Parathyroid adenoma (tissue), 2 donors: Measurements from ENCODE around the gene TMX4.

Source experiments
- H2AFZ ChIP-seq: fragments of 300-600 bp; sonication (generic); one replicate; pipeline ENCODE4 v1.7.0; 2017; ENCODE audit warnings: antibody characterized with exemption, mild to moderate bottlenecking
- H3K27ac ChIP-seq: fragments of 300-600 bp; sonication (generic); one replicate; pipeline ENCODE4 v1.7.0; 2017
- H3K27me3 ChIP-seq: fragments of 300-600 bp; sonication (generic); one replicate; pipeline ENCODE4 v1.7.0; 2017; ENCODE audit warnings: low read length; ENCODE audit not compliant: control insufficient read depth, insufficient read depth
- H3K36me3 ChIP-seq: fragments of 300-600 bp; sonication (generic); one replicate; pipeline ENCODE4 v1.7.0; 2017; ENCODE audit warnings: low read length; ENCODE audit not compliant: control insufficient read depth, insufficient read depth
- H3K4me1 ChIP-seq: fragments of 300-600 bp; sonication (generic); one replicate; pipeline ENCODE4 v1.7.0; 2017; ENCODE audit warnings: control low read depth
- H3K4me2 ChIP-seq: fragments of 300-600 bp; sonication (generic); one replicate; pipeline ENCODE4 v1.7.0; 2017; ENCODE audit warnings: low read length
- H3K4me3 ChIP-seq: fragments of 300-600 bp; sonication (generic); one replicate; pipeline ENCODE4 v1.7.0; 2017; ENCODE audit warnings: low read depth, low read length
- H3K79me2 ChIP-seq: fragments of 300-600 bp; sonication (generic); one replicate; pipeline ENCODE4 v1.7.0; 2017; ENCODE audit warnings: control low read depth
- H3K9ac ChIP-seq: fragments of 300-600 bp; sonication (generic); one replicate; pipeline ENCODE4 v1.7.0; 2017; ENCODE audit warnings: mild to moderate bottlenecking
- H3K9me3 ChIP-seq: fragments of 300-600 bp; sonication (generic); one replicate; pipeline ENCODE4 v1.7.0; 2017; ENCODE audit warnings: low read length; ENCODE audit not compliant: control insufficient read depth
- TF ChIP-seq, protein P1 (sequence below): fragments of 300-600 bp; sonication (generic); IDR thresholded peaks from one replicate; pipeline ENCODE4 v1.7.0; 2017; ENCODE audit warnings: antibody characterized with exemption, mild to moderate bottlenecking
- donor health status: primary hyperparathyroidism.

Gene TMX4

DNA sequence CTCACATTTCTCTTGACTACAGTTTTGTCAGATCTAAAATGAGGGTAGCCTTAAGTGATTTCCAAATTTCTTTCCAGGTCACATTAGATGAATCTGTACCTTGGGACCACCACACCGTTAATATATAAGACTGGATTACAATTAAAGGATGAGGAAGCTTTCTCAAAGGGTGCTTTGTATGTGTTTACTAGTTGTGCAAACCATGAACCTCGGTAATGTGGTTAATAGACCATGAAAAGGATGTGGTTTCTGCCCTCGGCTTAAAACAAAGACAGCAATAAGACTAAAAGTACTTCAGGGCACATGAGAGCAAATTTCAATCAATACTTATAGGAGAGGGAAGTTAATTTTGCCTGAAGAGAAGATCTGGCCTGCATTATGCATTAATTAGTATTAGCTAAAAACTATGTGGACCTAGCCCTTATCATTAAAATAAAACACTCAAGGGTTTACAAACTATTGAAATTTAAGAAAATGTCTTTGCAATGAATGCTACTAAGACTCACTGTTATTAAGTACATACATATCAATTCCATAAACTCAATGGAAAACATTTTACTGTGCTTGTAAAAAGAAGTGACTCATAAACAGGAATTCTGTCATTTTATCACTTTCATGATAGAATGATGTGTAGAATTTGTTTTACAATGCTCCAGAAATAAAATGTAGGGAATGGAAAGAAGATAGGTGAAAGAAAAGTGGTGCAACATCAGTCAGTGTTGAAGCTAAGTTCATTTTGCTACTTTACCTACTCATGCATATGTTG, 936 bp upstream of the TMX4 start:
- no peaks in the 10 kb centered on the region for H3K9me3 ChIP-seq
- H2AFZ ChIP-seq = peak overlapping the region; percentile 91
- H3K27ac ChIP-seq = peak overlapping the region; percentile 88
- peak overlapping the region; percentile 80 for H3K4me3 ChIP-seq
- H3K4me2 ChIP-seq = peak overlapping the region; percentile 72
- no peak overlapping the region for H3K9ac ChIP-seq
- peaks cover 8% of the 10 kb centered on the region for H3K79me2 ChIP-seq
- H3K27me3 ChIP-seq = no peaks in the 10 kb centered on the region
- no peaks in the 10 kb centered on the region for H3K36me3 ChIP-seq
- TF ChIP-seq, protein P1, sequence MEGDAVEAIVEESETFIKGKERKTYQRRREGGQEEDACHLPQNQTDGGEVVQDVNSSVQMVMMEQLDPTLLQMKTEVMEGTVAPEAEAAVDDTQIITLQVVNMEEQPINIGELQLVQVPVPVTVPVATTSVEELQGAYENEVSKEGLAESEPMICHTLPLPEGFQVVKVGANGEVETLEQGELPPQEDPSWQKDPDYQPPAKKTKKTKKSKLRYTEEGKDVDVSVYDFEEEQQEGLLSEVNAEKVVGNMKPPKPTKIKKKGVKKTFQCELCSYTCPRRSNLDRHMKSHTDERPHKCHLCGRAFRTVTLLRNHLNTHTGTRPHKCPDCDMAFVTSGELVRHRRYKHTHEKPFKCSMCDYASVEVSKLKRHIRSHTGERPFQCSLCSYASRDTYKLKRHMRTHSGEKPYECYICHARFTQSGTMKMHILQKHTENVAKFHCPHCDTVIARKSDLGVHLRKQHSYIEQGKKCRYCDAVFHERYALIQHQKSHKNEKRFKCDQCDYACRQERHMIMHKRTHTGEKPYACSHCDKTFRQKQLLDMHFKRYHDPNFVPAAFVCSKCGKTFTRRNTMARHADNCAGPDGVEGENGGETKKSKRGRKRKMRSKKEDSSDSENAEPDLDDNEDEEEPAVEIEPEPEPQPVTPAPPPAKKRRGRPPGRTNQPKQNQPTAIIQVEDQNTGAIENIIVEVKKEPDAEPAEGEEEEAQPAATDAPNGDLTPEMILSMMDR = no peak
- peaks cover 8% of the 10 kb centered on the region for H3K4me1 ChIP-seq

DNA sequence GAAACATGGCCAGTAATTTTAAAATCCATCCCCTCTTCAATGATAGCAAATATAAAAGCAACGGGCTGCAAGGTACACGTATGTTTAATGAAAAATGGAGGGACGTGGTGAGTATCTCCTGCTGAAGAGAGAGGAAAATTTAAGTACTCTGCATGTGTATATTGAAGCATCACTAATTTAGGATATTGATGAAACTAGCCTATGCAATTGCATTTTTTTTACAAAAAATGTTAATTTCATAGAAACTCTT, 362 bp upstream of the TMX4 start:
- Histone ChIP-seq H3K79me2 (peaks cover 9% of the 10 kb centered on the region), H3K36me3 (no peaks in the 10 kb centered on the region), H3K9ac (peak overlapping the region; percentile 89), H3K9me3 (no peaks in the 10 kb centered on the region), H2AFZ (peak overlapping the region; percentile 91), H3K27ac (peak overlapping the region; percentile 88), H3K4me1 (peaks cover 8% of the 10 kb centered on the region), H3K4me3 (peak overlapping the region; percentile 80), H3K4me2 (peak overlapping the region; percentile 72), H3K27me3 (no peaks in the 10 kb centered on the region)
- TF ChIP-seq, protein P1 = no peak

DNA sequence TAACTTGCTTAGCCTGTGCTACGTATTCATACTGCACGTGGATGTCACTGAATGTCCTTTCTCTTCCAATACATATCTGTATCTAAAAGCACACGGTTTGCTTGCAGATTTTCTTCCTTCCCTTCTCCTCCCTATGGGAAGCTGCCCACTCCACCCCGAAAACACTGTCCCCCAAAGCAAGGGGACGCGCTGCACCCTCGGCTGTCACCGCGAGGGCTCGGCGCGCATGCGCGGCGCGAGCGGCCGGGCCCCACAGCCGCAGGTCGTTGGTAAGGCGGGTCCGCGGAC, 659 bp downstream of the TMX4 start:
- Histone ChIP-seq H3K9me3 (no peaks in the 10 kb centered on the region), H3K79me2 (peaks cover 9% of the 10 kb centered on the region), H3K27ac (peak overlapping the region; percentile 88), H3K9ac (peak overlapping the region; percentile 89), H3K36me3 (no peaks in the 10 kb centered on the region), H3K27me3 (no peaks in the 10 kb centered on the region), H3K4me2 (peak overlapping the region; percentile 72), H3K4me1 (peaks cover 8% of the 10 kb centered on the region), H3K4me3 (peak overlapping the region; percentile 80), H2AFZ (peak overlapping the region; percentile 91)
- TF ChIP-seq, protein P1 = no peak

DNA sequence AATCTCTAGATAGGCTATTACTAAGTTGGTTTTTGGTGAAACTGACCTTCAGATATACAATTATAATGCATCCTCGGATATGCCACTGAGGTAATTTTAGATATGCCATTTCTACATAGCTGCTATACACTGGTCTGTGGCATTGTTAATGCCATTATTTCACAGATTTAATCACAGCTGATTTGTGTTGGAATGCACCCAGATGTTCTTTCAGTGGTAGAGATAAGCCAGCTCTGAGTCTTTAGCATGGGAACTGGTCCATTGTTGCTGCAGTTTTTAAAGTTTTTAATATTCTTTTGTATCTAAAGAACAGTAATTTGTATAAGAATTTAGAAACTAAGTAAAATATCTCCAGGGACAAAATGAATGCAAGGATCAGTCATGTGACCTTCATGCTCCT, 6.8 kb downstream of the TMX4 start:
- no peaks in the 10 kb centered on the region for H3K9me3 ChIP-seq
- no peak overlapping the region for H3K4me2 ChIP-seq
- no peak overlapping the region for H3K4me3 ChIP-seq
- peaks cover 10% of the 10 kb centered on the region for H3K79me2 ChIP-seq
- H3K4me1 ChIP-seq = peaks cover 2% of the 10 kb centered on the region
- H3K27ac ChIP-seq = no peak overlapping the region
- TF ChIP-seq, protein P1 = no peak
- H2AFZ ChIP-seq = no peak overlapping the region
- H3K27me3 ChIP-seq = no peaks in the 10 kb centered on the region
- H3K9ac ChIP-seq = no peak overlapping the region
- H3K36me3 ChIP-seq = no peaks in the 10 kb centered on the region

DNA sequence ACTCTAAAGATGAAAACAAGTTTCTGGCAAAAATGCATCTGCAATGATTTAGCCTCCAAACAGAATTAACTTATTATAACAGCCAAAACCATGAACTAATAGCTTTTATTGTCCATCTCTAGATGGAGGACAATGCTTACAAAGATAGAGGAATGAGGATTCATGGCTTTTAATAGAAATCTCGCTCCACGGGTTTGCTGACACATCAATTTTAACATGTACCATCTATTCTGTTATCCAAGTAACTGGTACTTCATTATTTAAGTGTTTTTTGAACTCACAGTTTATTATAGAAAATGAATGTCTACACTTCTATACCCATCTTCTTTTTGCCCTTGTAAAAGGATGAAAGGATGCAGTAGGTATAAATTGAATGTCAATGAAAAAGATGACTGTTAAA, 10.8 kb downstream of the TMX4 start:
- H3K4me1 ChIP-seq = peaks cover 2% of the 10 kb centered on the region
- H3K27ac ChIP-seq = no peak overlapping the region
- TF ChIP-seq, protein P1 = no peak
- peaks cover 4% of the 10 kb centered on the region for H3K79me2 ChIP-seq
- H3K27me3 ChIP-seq = no peaks in the 10 kb centered on the region
- H3K9me3 ChIP-seq = no peaks in the 10 kb centered on the region
- H3K4me3 ChIP-seq = no peak overlapping the region
- H2AFZ ChIP-seq = no peak overlapping the region
- H3K36me3 ChIP-seq = no peaks in the 10 kb centered on the region
- H3K4me2 ChIP-seq = no peak overlapping the region
- H3K9ac ChIP-seq = no peak overlapping the region
